Fibroblast of skin of scalp (primary cell): ENCODE data around the gene SRM.

Experiments used
- DNase-seq: peaks from one replicate; pipeline ENCODE4 v3.0.0-alpha.2; 2013

Gene SRM

DNA sequence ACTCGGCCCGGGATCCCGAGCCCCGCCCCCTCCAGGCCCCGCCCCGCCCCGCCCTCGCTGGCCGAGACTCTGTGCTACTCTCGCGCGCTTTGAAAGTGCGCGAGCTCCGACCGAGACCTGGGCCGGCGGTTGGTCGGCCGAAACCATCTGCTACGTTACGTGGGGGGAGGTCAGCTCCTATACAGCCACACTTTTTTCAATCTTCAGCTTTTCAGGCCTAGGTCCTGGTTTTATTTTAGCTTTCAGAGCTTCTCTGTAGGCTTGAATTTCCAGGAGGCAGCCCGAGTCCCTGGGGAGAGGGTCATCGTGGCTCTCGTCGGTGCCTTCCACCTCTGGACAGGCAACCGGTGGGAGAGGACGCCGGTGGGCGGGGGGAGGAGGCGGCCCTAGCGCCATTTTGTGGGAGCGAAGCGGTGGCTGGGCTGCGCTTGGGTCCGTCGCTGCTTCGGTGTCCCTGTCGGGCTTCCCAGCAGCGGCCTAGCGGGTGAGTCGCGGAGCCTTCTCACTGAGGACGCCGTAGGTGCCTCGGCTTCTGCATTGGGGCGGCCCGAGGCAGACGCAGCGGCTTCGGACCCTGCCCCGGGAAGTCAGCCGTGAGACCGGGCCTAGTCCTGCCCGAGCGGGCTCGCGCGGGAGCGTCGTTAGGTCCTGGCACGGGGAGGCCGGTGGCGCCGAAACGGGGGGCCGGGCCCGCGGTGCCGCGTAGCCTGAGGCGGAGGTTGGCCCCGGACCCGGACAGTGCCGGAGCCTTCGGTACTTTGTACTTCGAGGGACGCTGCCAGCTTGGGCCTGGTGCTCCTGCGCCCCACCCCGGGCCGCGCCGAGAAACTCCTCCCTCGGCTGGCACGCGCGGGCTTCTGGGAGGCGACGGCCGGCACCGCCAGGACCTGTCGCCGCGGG lies 47.3 kb downstream of the SRM start, which contains the start of gene TARDBP:
Gene TARDBP (plus strand): TSS at position 395 of the 900 bp plus-strand sequence. CDS start 1,074 bp downstream, outside the sequence.
- DNase-seq = peak; percentile 92
